Osteoblast (primary cell): ENCODE results near the gene KLHL25. TPM values are rescaled to one million over a fixed set of nuclear protein-coding genes. Genes with fewer than 3 reads are reported as not detected.
"Not testable (repeated sequence)": the region's sequence is repeated elsewhere in the genome, so short reads cannot be mapped to it uniquely, and the experiment has no call there.

Experiments used
- DNase-seq: peaks from one replicate; pipeline ENCODE4 v3.0.0; 2011; ENCODE audit warnings: low spot score, mixed read lengths; ENCODE audit not compliant: insufficient read length; ENCODE audit errors: missing footprints
- H2AFZ ChIP-seq: 2 replicates; pipeline ENCODE4 v1.6.0; 2011; ENCODE audit warnings: mild to moderate bottlenecking, low read length
- H3K27ac ChIP-seq: 2 replicates; pipeline ENCODE4 v1.5.1; 2011; ENCODE audit warnings: mild to moderate bottlenecking, low read depth, low read length, moderate library complexity
- H3K27me3 ChIP-seq: 2 replicates; pipeline ENCODE4 v1.6.0; 2012; ENCODE audit warnings: mild to moderate bottlenecking, control low read depth, inconsistent platforms, low read length, moderate library complexity; ENCODE audit not compliant: insufficient read depth
- H3K36me3 ChIP-seq: 2 replicates; pipeline ENCODE4 v1.5.1; 2011; ENCODE audit warnings: mild to moderate bottlenecking, low read length, control low read depth, moderate library complexity; ENCODE audit not compliant: insufficient read depth
- H3K4me1 ChIP-seq: 2 replicates; pipeline ENCODE4 v1.5.1; 2011; ENCODE audit warnings: mild to moderate bottlenecking, low read length, control low read depth, moderate library complexity; ENCODE audit not compliant: insufficient read depth
- H3K4me2 ChIP-seq: 2 replicates; pipeline ENCODE4 v1.6.0; 2011; ENCODE audit warnings: mild to moderate bottlenecking, low read length; ENCODE audit not compliant: insufficient read depth
- H3K4me3 ChIP-seq: fragments of 200-600 bp; sonication (generic); 3 replicates; pipeline ENCODE4 v1.5.1; 2012; ENCODE audit warnings: mild to moderate bottlenecking, low read length, inconsistent platforms; ENCODE audit not compliant: insufficient read depth
- H3K79me2 ChIP-seq: 2 replicates; pipeline ENCODE4 v1.6.0; 2012; ENCODE audit warnings: mild to moderate bottlenecking, low read length, control low read depth, inconsistent platforms; ENCODE audit not compliant: insufficient read depth
- H3K9me3 ChIP-seq: 2 replicates; pipeline ENCODE4 v1.5.1; 2011; ENCODE audit warnings: low read depth, low read length, control low read depth
- H4K20me1 ChIP-seq: 2 replicates; pipeline ENCODE4 v1.6.0; 2012; ENCODE audit warnings: mild to moderate bottlenecking, low read length, control low read depth; ENCODE audit not compliant: insufficient read depth
- total RNA-seq: library from RNA; depleted of rRNA; stranded (reverse); fragments of >200 nt; gene quantifications from 2 replicates; pipeline ENCODE4 v1.2.3, GENCODE V29; 2012
- TF ChIP-seq, protein P1 (sequence below): IDR thresholded peaks from 2 replicates; pipeline ENCODE4 v1.5.1; 2011; ENCODE audit warnings: mild to moderate bottlenecking, low read depth, low read length, moderate library complexity; ENCODE audit errors: extremely low read depth

The KLHL25 gene
- total RNA-seq, 1 donor, result 4.3 TPM

DNA sequence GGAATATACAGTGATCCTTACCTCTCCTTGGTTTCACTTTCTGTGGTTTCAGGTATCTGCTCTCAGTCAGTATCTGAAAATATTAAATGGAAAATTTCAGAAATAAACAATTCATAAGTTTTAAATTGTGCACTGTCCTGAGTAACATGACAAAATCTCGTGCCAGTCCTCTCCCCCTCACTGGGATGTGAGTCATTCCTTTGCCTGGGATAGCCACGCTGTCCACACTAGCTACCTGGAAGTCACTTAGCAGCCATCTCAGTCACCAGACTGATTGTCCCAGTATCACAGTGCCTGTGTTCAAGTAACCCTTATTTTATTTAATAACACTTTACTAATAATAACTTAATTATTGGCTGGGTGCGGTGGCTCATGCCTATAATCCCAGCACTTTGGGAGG, 15.3 kb upstream of the KLHL25 start:
- Histone ChIP-seq H4K20me1 (no peaks in the 10 kb centered on the region), H3K36me3 (no peaks in the 10 kb centered on the region), H3K4me3 (no peak overlapping the region), H3K27me3 (no peaks in the 10 kb centered on the region), H2AFZ (no peak overlapping the region), H3K9me3 (no peaks in the 10 kb centered on the region), H3K4me1 (no peaks in the 10 kb centered on the region), H3K27ac (no peak overlapping the region), H3K79me2 (no peaks in the 10 kb centered on the region), H3K4me2 (no peak overlapping the region)
- peak; percentile 32 for DNase-seq
- TF ChIP-seq, protein P1, sequence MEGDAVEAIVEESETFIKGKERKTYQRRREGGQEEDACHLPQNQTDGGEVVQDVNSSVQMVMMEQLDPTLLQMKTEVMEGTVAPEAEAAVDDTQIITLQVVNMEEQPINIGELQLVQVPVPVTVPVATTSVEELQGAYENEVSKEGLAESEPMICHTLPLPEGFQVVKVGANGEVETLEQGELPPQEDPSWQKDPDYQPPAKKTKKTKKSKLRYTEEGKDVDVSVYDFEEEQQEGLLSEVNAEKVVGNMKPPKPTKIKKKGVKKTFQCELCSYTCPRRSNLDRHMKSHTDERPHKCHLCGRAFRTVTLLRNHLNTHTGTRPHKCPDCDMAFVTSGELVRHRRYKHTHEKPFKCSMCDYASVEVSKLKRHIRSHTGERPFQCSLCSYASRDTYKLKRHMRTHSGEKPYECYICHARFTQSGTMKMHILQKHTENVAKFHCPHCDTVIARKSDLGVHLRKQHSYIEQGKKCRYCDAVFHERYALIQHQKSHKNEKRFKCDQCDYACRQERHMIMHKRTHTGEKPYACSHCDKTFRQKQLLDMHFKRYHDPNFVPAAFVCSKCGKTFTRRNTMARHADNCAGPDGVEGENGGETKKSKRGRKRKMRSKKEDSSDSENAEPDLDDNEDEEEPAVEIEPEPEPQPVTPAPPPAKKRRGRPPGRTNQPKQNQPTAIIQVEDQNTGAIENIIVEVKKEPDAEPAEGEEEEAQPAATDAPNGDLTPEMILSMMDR, result no peak

DNA sequence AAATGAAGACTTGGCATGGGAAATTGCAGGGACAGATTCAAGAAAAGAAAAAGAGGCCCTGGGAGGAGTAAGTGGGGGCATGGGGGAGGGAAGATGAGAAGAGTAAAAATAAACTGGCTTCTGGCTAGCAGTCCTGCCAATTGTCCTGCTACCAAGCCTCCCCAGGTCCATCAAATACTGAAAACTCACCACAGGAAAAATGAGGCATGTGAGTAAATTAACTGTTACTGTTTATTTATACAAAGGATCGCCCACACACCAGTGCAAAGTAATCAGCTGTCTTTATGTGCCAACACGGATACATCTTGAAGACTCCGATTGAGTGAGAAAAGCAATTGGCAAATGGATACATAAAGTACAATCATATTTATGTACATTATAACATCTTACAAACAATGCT, 10.7 kb upstream of the KLHL25 start:
- Histone ChIP-seq H3K4me1 (no peaks in the 10 kb centered on the region), H3K4me3 (no peak overlapping the region), H3K79me2 (no peaks in the 10 kb centered on the region), H4K20me1 (no peaks in the 10 kb centered on the region), H3K27ac (no peak overlapping the region), H3K36me3 (no peaks in the 10 kb centered on the region), H3K4me2 (no peak overlapping the region), H2AFZ (no peak overlapping the region), H3K9me3 (no peaks in the 10 kb centered on the region), H3K27me3 (no peaks in the 10 kb centered on the region)
- TF ChIP-seq, protein P1, result no peak
- no peak for DNase-seq

DNA sequence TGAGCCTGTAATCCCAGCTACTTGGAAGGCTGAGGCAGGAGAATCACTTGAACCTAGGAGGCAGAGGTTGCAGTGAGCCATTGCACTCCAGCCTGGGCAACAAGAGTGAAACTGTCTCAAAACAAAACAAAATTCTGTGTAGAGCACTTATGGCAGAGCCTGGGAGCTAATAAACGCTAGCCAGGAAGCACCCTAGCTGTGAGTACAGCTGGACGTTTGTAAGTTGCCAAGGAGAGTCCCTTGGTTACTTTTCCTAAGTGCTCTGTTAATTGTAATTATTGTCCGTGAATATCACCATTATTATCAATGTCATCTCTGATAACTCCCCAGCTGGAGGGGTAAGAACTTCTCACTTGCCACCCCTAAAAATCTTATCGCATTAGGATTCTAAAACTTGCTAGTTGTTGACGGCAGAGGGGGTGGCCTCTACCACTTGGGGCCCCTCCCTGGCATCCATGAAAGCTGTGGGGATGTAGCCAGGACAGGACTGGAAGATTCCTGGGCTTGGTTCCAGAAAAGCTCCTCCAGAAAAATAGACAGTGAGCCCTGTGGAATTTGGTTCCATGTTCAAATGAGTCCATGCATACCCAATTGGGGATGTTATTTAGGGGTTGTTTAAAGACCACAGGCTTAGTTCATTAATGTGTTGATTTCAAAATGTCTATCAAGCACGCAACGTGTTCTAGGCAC, 9.9 kb upstream of the KLHL25 start:
- no peaks in the 10 kb centered on the region for H3K27me3 ChIP-seq
- DNase-seq, result no peak
- TF ChIP-seq, protein P1, result no peak
- no peak overlapping the region for H3K27ac ChIP-seq
- no peaks in the 10 kb centered on the region for H4K20me1 ChIP-seq
- H3K4me2 ChIP-seq, result no peak overlapping the region
- H3K4me1 ChIP-seq, result no peaks in the 10 kb centered on the region
- no peak overlapping the region for H3K4me3 ChIP-seq
- H2AFZ ChIP-seq, result no peak overlapping the region
- no peaks in the 10 kb centered on the region for H3K79me2 ChIP-seq
- no peaks in the 10 kb centered on the region for H3K9me3 ChIP-seq
- no peaks in the 10 kb centered on the region for H3K36me3 ChIP-seq

DNA sequence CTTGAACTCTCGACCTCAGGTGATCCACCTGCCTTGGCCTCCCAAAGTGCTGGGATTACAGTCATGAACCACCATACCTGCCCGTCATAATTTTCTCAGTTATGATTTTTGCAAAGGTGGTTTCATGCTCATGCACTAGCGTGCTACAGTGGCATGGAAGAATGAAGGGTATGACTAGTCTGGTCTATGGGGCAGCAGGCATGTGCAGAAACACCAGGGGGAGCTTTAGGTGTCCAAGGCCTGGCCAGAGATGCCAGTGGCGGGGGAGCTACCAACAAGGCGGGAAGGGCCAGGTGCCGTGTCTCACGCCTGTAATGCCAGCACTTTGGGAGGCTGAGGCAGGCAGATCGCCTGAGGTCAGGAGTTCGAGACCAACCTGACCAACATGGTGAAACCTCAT, 7.9 kb upstream of the KLHL25 start:
- H3K27ac ChIP-seq, DNase-seq, H3K27me3 ChIP-seq, H3K36me3 ChIP-seq, H3K79me2 ChIP-seq, H3K4me1 ChIP-seq, H3K4me2 ChIP-seq, H3K9me3 ChIP-seq, H2AFZ ChIP-seq, H4K20me1 ChIP-seq, H3K4me3 ChIP-seq: not testable (repeated sequence)
- TF ChIP-seq, protein P1, result peak; percentile 11
